Dermis blood vessel endothelial cell (primary cell): Measurements from ENCODE around the gene TGFB1I1. TPM values are rescaled to one million over a fixed set of nuclear protein-coding genes. Genes with fewer than 3 reads are reported as not detected.
"Not testable (repeated sequence)": the region's sequence is repeated elsewhere in the genome, so short reads cannot be mapped to it uniquely, and the experiment has no call there.

Experiments
- DNase-seq: peaks from one replicate; pipeline ENCODE4 v3.0.0; 2010
- total RNA-seq: library from RNA; depleted of rRNA; stranded (reverse); fragments of >200 nt; gene quantifications from 2 replicates; pipeline ENCODE4 v1.2.3, GENCODE V29; 2014

TGFB1I1 gene
- total RNA-seq: 37.4 and 51.2 TPM in 2 replicates

GRCh38 chr16:31471875-31472708 lies at the start of gene TGFB1I1:
TSS of gene TGFB1I1 (plus strand) at chr16:31472152. CDS start at chr16:31472189, 37 bp downstream.
- peak; percentile 76 for DNase-seq

GRCh38 chr16:31423241-31423640 lies 48.7 kb upstream of the TGFB1I1 start:
- DNase-seq: no peak

- DNase-seq: no peak
Observed at GRCh38 chr16:31423801-31424200, 48.2 kb upstream of the TGFB1I1 start.

- DNase-seq: peak; percentile 26
Observed at GRCh38 chr16:31427441-31428278, 44.3 kb upstream of the TGFB1I1 start.

GRCh38 chr16:31428279-31428597 lies 43.7 kb upstream of the TGFB1I1 start, which contains the start of gene COX6A2:
TSS of gene COX6A2 (minus strand) at chr16:31428360. CDS start at chr16:31428325, 35 bp downstream.
- no peak for DNase-seq

- no peak for DNase-seq
Observed at GRCh38 chr16:31428638-31429247, 43.2 kb upstream of the TGFB1I1 start.

GRCh38 chr16:31429314-31429713 lies 42.6 kb upstream of the TGFB1I1 start:
- no peak for DNase-seq

- no peak for DNase-seq
Observed at GRCh38 chr16:31429796-31430195, 42.2 kb upstream of the TGFB1I1 start.

GRCh38 chr16:31430380-31431052 lies 41.4 kb upstream of the TGFB1I1 start:
- no peak for DNase-seq

- DNase-seq: no peak
Observed at GRCh38 chr16:31435341-31436220, 36.4 kb upstream of the TGFB1I1 start.

GRCh38 chr16:31436221-31437045 lies 35.5 kb upstream of the TGFB1I1 start:
- no peak for DNase-seq

- DNase-seq: no peak
Observed at GRCh38 chr16:31438414-31438813, 33.5 kb upstream of the TGFB1I1 start.

GRCh38 chr16:31439023-31439422 lies 32.9 kb upstream of the TGFB1I1 start:
- DNase-seq: not testable (repeated sequence)

GRCh38 chr16:31439519-31439918 lies 32.4 kb upstream of the TGFB1I1 start:
- DNase-seq: no peak

- no peak for DNase-seq
Observed at GRCh38 chr16:31440516-31441184, 31.3 kb upstream of the TGFB1I1 start.

GRCh38 chr16:31441956-31442355 lies 30.0 kb upstream of the TGFB1I1 start:
- DNase-seq: no peak

GRCh38 chr16:31445931-31446330 lies 26.0 kb upstream of the TGFB1I1 start:
- not testable (repeated sequence) for DNase-seq

GRCh38 chr16:31451201-31451600 lies 20.8 kb upstream of the TGFB1I1 start:
- DNase-seq: no peak

GRCh38 chr16:31451681-31452351 lies 20.1 kb upstream of the TGFB1I1 start:
- DNase-seq: peak; percentile 71
